Prostate gland (tissue), 2 donors: ENCODE results near the gene ANKRD30A.

Experiments used
- CTCF ChIP-seq, 4 experiments: fragments of 200-600 bp in 2 of 4; fragments of 450-650 bp in 2 of 4; sonication (generic) in 2 of 4; IDR thresholded peaks; 1 replicate in 3 of 4; 2 replicates in 1 of 4; pipeline ENCODE4 v1.5.1; 2016 to 2019; ENCODE audit warnings: antibody characterized with exemption in 4 of 4, mild to moderate bottlenecking in 2 of 4, moderate library complexity in 2 of 4
- POLR2A ChIP-seq: fragments of 450-650 bp; IDR thresholded peaks from one replicate; pipeline ENCODE4 v1.6.1; 2016; ENCODE audit warnings: antibody characterized with exemption, mild to moderate bottlenecking
- POLR2AphosphoS5 ChIP-seq: sonication (generic); formaldehyde crosslinking; IDR thresholded peaks from one replicate; pipeline ENCODE4 v1.6.1; 2017; ENCODE audit warnings: antibody characterized with exemption

GRCh38 chr10:37246637-37247036 lies 121.2 kb downstream of the ANKRD30A start:
- no peak for TF ChIP-seq CTCF (IDR thresholded peaks at IDR 0.05)
- TF ChIP-seq POLR2A, result no peak
- TF ChIP-seq POLR2AphosphoS5, result no peak
